GM19397 (cell line): ENCODE data around the gene ABCC6.

Experiments
- ATAC-seq: cut with Tn5 transposase; IDR thresholded peaks from one replicate; pipeline ENCODE4 v1.9.1; 2021; ENCODE audit warnings: mild to moderate bottlenecking, moderate library complexity; ENCODE audit not compliant: unreplicated experiment

ABCC6 gene

DNA sequence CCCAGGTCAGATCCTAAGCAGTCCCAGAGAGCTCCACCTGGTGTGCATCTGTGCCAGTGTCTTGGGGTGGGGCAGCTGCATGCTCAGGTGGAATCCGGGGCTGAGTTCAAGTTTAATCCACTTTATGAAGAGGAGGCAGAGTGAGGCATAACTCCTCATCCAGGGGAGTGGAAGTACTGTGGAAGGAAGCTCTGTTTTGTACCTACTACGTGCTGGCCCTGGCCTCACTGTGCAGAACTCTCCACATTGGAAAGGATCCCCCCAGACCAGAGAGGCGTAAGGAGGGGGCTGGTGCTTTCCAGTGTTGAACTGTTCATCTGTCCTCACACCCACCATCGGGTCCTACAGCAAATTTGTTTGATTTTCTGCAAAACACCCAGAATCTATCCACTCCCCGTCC lies 78.0 kb downstream of the ABCC6 start:
- ATAC-seq, result no peak

DNA sequence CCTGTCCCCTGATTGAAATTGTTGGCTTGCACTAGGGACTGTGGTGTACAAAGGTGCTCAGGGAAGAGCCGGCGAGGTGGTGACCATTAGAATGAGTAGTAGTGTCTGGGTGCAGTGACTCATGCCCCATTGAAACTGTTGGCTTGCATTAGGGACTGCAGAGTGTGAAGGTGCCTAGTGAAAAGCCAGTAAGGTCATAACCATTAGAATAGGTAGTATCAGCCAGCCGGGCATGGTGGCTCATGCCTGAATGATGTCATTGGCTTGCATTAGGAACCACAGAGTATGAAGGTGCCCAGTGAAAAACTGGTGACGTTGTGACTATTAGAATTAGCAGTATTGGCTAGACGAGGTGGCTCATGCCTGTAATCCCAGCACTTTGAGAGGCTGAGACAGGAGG lies 78.9 kb downstream of the ABCC6 start:
- ATAC-seq, result no peak

DNA sequence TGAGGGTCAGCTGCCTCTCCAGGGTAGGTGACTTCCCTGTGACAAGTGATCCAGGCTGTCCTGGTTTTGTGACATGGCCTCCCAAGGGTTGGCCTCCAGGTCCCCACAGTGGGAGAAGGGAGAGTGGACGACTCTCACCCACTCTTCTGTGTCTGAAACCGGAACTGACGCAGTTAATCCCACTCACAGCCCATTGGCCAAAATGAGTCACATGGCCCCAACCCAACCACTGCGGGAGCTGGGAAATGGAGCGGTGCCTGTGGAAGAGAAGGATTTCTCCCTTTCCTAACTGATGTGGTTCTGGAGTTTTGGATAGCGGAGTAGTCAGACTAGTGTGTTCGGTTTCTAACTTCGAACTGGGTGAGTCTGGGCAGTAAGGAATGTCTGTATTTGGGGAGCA lies 79.4 kb downstream of the ABCC6 start:
- ATAC-seq, result no peak

DNA sequence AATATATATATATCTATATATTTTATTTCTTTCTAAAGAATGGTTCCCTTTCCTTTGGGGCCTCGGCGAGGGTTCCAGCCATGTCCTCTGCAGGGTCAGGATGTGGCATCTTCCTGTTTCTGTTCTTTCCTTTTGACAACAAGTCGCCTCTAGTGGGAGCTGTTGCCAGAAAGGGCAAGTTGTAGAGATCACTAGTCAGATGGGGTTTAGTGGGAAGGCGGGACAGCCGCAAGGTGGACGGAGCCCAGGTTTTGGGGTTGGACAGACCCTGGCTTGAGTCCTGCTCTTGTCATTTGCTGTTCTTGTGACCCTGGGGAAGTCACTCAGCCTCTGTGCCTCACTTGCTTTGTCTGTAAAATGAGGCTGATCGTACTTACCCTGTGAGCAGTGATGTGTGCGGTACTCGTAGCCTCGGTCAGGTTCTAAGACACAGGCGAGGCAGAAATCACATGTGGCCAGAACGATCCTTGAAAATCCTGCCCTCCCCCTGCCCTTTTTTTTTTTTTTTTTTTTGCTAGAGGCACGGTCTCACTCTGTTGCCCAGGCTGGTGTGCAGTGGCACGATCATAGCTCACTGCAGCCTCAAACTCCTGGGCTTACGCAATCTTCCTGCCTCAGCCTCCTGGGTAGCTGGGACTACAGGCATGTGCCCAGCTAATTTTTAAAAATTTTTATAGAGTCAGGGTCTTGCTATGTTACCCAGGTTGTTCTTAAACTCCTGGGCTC lies 80.1 kb downstream of the ABCC6 start:
- no peak for ATAC-seq

DNA sequence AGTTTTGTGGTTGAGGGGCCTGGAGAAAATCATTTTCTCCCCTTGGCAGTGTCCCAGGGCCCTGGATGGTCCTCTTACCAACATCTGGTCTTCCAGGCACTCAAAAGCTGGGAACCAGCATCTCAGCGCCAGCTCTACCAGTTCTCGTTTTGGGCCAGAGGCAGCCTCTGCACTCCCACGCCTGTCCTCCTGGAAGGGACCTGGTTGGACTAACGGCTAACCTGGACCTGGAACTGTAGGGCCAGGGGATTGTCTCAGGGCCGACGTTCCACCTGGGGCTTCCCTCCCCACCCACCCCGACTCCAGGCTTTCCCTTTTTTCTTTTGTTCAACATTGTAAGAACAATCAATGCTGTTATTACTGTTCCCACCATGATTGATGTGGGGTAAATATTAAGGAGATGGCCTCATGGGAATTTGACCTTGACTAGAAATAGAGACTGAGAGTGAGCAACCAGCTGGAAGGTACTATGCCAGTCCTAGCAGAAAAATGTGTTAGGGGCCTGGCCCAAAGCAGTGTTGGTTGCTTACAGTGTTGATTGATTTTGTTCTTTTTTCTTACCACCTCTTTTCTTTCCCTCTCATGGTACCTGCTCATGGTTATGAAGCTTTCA lies 81.4 kb downstream of the ABCC6 start:
- no peak for ATAC-seq

- no peak for ATAC-seq
Observed at GRCh38 chr16:16141141-16141540, 82.2 kb downstream of the ABCC6 start.

DNA sequence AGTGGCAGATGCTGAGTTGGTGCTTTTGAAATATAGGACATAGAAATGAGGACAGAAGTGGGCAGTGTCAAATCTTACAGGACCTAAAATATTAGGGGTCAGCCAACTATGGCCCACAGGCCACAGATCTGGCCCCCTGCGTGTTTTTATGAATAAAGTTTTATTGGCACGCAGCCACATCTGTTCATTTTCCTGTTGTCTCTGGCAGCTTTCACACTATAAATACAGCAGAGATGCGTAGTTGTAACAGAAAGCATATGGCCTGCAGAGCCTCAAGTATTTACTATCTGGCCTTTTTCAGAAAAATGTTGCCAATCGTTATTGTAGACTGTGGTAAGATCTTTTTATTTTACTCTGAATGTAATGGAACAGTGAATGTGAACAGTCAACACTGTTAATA lies 82.8 kb downstream of the ABCC6 start:
- ATAC-seq, result no peak

- ATAC-seq, result no peak
Observed at GRCh38 chr16:16139806-16140205, 83.5 kb downstream of the ABCC6 start.

DNA sequence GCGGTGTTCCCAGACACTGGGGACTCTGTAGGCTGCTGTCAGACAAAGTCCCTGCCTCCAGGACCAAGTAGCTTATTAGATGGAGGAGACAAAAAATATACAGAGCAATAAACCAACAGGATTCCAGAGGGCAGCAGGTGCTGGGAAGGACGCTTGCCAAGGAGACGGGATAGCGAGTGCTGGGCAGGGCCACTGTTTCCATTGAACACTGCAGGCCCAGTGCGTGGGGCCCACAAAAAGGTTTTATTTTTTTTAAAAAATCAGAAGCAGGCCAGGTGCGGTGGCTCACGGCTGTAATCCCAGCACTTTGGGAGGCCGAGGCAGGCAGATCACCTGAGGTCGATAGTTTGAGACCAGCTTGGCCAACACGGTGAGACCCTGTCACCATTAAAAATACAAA lies 84.2 kb downstream of the ABCC6 start:
- no peak for ATAC-seq

DNA sequence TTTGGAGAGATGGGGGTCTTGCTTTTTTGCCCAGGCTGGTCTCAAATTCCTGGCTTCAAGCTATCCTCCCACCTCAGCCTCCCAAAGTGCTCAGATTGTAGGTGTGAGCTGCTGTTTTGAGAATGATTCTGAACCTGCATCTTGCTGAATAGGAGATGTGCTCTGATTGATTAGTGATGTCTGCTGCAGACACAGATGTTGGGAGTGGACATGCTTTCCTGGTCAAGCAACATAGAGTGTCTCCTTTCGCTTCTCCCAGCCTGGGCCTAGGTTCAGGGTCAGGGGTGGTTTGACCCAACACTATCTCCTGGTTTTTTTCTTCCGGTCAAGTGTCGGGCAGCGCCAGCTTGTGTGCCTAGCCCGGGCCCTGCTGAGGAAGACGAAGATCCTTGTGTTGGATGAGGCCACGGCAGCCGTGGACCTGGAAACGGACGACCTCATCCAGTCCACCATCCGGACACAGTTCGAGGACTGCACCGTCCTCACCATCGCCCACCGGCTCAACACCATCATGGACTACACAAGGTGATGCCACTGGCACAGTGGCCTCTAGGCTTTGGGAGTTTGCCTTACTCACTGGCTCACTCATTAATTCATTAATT lies 85.2 kb downstream of the ABCC6 start:
- no peak for ATAC-seq

- no peak for ATAC-seq
Observed at GRCh38 chr16:16137110-16137509, 86.2 kb downstream of the ABCC6 start.

DNA sequence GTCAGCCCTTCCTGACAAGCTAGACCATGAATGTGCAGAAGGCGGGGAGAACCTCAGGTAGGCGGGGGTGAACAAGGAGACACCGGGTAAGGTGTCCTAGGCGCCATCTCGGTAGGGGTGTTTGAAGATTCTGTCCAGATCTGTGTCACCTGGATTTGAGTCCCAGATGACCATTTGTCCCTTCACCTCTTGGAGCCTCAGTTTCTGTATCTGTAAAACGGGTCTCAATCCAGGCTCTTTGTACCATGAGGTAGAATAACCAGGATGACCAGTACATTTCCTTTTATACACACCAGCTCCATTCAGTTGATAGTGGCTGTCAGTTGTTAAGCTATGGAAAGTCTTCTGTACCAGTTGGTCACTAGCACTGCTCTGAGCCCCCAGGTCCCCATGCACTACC lies 86.7 kb downstream of the ABCC6 start:
- no peak for ATAC-seq

- ATAC-seq, result no peak
Observed at GRCh38 chr16:16133943-16134604, 89.2 kb downstream of the ABCC6 start.

DNA sequence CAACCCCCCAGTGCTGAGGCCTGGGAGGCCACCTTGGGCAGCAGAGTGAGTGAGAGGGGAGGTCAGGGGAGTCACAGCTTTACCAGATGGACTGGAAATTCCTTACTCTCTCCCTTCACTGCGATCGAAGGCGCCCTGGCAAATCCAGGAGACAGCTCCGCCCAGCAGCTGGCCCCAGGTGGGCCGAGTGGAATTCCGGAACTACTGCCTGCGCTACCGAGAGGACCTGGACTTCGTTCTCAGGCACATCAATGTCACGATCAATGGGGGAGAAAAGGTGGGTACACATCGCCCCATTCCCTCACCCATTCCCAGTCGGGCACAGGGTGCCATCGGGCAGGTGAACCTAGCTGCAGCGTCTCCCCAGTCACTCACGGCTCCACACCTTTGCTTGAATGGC lies 91.6 kb downstream of the ABCC6 start:
- ATAC-seq, result no peak

DNA sequence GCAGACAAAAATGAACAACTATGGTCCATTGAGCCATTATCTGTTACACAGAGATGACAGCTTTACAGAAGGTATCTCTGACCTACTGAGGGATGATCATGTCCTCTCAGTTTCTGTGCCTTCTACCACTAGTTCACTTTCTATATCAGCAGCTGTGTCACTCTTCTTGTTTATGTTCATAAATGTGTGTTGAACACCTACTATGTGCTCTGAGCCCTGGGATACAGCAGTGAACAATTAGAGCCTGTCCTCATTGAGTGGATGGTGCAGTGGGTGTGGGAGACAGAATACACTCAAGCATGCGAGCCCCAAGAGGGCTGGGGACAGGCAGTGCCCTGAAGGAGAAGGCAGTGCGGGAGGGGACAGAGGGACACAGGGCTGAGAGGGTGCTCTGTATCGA lies 92.1 kb downstream of the ABCC6 start:
- no peak for ATAC-seq

DNA sequence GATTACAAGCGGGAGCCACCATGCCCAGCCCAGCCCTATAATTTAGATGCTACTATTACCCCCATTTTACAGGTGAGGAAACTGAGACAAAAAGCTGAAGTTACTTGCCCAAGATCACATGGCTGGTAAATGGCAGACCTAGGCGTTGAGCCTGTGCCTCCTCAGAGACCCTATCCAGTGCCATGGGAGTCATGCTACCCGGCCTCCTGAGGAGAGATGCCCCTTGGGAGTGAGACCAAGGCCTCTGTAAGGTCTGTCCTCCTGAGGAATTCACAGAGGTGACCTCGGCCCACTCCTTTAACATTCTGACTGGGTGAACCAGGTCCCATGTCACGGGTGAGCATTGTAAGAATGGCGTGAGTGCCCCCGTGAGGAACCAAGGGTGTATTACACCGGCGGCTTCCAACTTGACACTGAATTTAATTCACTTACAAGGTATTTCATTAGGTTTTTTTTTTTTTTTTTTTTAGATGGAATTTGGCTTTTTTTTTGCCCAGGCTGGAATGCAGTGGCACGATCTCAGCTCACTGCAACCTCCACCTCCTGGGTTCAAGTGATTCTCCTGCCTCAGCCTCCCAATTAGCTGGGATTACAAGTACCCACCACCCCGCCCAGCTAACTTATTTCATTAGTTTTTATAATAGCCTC lies 95.7 kb downstream of the ABCC6 start:
- ATAC-seq, result no peak

DNA sequence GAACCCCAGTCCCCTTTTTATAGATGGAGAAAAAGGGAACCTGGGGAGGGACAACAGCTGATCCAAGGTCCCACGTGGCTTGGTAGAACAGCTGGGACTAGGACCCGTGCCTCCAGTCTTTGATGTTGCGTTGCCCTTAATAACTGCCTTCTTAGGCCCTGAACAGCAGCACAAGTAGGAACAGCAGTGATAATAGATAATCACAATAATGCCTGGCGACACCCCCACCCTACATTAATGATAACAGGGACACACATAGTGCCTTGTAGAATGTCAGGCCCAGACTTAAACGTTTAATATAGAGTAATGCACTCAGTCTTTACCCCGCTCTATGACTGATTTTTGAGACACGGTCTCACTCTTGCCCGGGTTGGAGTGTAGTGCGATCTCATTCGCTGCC lies 96.4 kb downstream of the ABCC6 start:
- ATAC-seq, result no peak

GRCh38 chr16:16124974-16125373 lies 98.3 kb downstream of the ABCC6 start:
- ATAC-seq, result no peak

DNA sequence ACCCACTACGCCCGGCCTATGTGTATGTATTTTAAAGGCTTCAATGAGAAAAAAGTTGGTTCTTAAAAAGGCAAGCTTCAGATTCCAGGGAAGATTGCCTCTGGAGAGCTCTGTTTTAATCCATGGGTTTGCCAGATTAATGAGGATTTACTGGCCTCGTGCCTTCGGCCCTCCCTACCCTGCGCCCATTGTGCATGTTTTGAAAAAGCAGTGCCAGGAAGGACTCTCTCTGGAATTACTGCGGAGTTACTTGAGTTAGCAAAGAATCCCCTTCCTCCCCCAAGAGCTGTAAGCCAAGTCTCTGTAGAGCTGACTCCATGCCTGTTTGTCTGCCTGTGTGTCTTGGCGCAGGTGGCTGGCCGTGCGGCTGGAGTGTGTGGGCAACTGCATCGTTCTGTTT lies 98.9 kb downstream of the ABCC6 start:
- ATAC-seq, result no peak

GRCh38 chr16:16122264-16122663 lies 101.0 kb downstream of the ABCC6 start:
- ATAC-seq, result no peak

- ATAC-seq, result no peak
Observed at GRCh38 chr16:16121185-16121727, 102.0 kb downstream of the ABCC6 start.
